H7 (cell line): ENCODE data around the gene RPL13A. TPM values are rescaled to one million over a fixed set of nuclear protein-coding genes. Genes with fewer than 3 reads are reported as not detected.

Experiments used
- DNase-seq: peaks from one replicate; pipeline ENCODE4 v3.0.0; 2012
- H3K27me3 ChIP-seq: 2 replicates; pipeline ENCODE4 v1.6.0; 2011; ENCODE audit warnings: mild to moderate bottlenecking, low read length; ENCODE audit not compliant: control insufficient read depth, insufficient read depth
- H3K36me3 ChIP-seq: replicated peaks from 2 replicates; pipeline ENCODE4 v1.5.1; 2011; ENCODE audit warnings: low read length; ENCODE audit not compliant: control insufficient read depth, insufficient read depth
- H3K4me3 ChIP-seq: 2 replicates; pipeline ENCODE4 v1.5.1; 2011; ENCODE audit warnings: low read depth, mild to moderate bottlenecking, control low read depth, low read length, moderate library complexity; ENCODE audit not compliant: insufficient read depth
- total RNA-seq: library from RNA; depleted of rRNA; stranded (reverse); fragments of >200 nt; shearing (Covaris generic); gene quantifications from 2 replicates; pipeline ENCODE4 v1.2.3, GENCODE V29; 2014

The RPL13A gene
- total RNA-seq, 1 experiment from 2014 or later: 6,335 TPM

DNA sequence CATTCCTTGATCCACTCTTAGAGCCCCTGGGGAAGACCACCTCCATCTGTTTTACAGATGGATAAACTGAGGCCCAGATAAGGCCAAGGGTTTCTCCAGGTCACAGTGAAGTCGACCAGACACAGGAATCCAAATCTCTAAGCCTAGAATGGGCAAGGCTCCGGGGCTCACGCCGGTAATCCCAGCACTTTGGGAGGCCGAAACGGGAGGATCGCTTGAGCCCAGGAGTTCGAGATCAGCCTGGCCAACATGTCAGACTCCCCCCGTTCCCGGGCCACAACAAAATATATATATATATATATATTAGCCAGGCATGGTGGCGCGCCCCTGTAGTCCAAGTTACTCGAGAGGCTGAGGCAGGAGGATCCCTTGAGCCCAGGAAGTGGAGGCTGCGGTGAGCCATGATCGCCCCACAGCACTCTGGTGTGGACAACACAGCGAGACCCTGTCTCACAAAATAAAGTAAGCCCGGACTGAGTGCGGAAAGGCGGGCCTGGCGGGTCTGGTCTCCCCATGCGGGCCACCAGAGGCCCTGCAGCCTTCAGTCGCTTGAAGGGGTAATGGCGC is 615 bp upstream of the RPL13A start:
- peaks cover 32% of the 10 kb centered on the region for H3K36me3 ChIP-seq
- peak overlapping the region; percentile 21 for H3K4me3 ChIP-seq
- no peak for DNase-seq
- no peaks in the 10 kb centered on the region for H3K27me3 ChIP-seq

DNA sequence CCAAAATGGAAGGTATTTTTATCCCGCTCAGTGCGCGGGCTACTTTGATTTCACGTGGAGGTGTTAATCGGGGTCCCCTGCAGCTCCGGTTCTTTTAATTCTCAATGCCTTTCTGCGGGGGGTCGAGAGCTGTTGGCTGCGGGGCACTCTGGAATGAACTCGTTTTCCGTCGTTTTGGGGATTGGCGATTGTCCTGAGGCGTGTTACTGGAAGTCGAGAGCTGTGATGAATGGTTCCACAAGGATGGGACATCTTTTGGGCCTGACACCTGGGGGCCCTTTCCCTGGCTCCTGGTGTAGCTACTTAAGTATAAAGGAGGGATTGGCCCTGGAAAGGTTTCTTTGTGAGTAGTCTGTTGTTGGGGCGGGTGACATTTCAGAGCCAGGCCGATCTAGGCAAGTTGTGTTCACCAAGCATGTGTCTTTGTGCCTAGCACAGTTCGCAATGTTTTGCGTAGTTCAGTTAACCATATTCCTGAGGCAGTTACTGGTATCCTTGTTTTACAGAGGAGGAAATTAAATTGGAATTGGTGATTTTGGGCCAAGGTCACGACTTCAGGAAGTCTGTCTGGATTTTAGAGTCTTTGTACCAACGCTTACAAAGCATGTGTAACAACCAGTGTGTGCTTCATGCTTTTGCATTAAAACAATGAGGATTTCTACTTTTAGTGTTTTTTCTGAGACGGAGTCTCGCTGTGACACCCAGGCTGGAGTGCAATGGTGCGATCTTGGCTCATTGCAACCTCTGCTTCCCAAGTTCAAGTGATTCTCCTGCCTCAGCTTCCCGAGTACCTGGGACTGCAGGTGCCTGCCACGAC is 846 bp downstream of the RPL13A start:
- DNase-seq: peak; percentile 40
- H3K36me3 ChIP-seq: peaks cover 38% of the 10 kb centered on the region
- H3K4me3 ChIP-seq: peak overlapping the region; percentile 82
- H3K27me3 ChIP-seq: no peaks in the 10 kb centered on the region

GRCh38 chr19:49488863-49489537 is 1.6 kb downstream of the RPL13A start:
- no peak for DNase-seq
- peaks cover 38% of the 10 kb centered on the region for H3K36me3 ChIP-seq
- H3K27me3 ChIP-seq: no peaks in the 10 kb centered on the region

GRCh38 chr19:49489601-49490167 is 2.3 kb downstream of the RPL13A start:
- H3K4me3 ChIP-seq: no peak overlapping the region; the same call in 1 of the 2 replicates
- H3K36me3 ChIP-seq: peaks cover 38% of the 10 kb centered on the region
- H3K27me3 ChIP-seq: no peaks in the 10 kb centered on the region
- DNase-seq: no peak

More at GRCh38 chr19:49488863-49489537, 1.6 kb downstream of the RPL13A start:
- peak overlapping the region; percentile 82 for H3K4me3 ChIP-seq

DNA sequence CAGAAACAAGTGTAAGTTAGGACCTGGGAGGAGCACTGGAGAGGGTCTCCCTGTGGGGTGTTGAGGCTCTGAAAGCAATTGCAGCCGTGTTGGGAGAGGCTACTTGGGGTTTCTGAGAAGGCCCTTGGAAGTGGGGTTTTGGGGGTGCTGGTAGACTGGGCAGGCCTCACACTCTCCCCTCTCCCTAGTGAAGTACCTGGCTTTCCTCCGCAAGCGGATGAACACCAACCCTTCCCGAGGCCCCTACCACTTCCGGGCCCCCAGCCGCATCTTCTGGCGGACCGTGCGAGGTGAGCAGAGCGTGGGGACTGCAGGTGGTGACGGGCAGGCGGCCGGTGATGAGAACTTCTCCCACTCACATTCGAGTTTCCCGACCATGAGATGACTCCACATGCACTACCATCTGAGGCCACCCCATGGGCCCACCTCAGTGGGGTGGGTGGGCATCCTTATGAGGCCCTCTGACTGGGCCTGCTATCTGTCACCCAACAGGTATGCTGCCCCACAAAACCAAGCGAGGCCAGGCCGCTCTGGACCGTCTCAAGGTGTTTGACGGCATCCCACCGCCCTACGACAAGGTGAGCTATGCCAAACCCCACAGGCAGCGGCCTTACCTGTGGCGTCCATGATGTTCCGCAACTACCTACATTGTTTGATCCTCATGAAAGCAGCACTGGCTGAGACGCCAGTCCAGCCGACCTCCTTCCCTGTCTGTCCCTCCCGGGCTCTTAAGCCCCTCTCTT is 3.0 kb downstream of the RPL13A start:
- H3K36me3 ChIP-seq: peaks cover 38% of the 10 kb centered on the region
- no peaks in the 10 kb centered on the region for H3K27me3 ChIP-seq
- H3K4me3 ChIP-seq: no peak overlapping the region
- DNase-seq: peak; percentile 27

- peaks cover 38% of the 10 kb centered on the region for H3K36me3 ChIP-seq
- H3K4me3 ChIP-seq: no peak overlapping the region
- DNase-seq: peak; percentile 26
- H3K27me3 ChIP-seq: no peaks in the 10 kb centered on the region
These were observed 3.8 kb downstream of the RPL13A start for GRCh38 chr19:49491030-49491803.

DNA sequence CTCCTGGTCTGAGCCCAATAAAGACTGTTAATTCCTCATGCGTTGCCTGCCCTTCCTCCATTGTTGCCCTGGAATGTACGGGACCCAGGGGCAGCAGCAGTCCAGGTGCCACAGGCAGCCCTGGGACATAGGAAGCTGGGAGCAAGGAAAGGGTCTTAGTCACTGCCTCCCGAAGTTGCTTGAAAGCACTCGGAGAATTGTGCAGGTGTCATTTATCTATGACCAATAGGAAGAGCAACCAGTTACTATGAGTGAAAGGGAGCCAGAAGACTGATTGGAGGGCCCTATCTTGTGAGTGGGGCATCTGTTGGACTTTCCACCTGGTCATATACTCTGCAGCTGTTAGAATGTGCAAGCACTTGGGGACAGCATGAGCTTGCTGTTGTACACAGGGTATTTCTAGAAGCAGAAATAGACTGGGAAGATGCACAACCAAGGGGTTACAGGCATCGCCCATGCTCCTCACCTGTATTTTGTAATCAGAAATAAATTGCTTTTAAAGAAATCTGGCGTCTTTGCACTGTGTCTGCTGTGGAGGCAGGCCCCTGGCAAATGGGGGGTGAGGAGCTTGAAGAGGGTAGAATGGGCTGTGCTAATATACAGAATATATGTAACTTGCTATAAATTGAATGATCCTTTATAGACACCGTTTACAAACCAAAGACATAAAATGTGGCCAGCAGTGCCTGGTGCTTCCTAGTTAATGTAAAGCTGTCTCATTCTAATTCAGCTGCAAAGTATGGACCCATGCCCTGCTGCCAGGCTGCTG is 4.6 kb downstream of the RPL13A start:
- H3K4me3 ChIP-seq: no peak overlapping the region
- H3K27me3 ChIP-seq: no peaks in the 10 kb centered on the region
- peaks cover 38% of the 10 kb centered on the region for H3K36me3 ChIP-seq
- no peak for DNase-seq

GRCh38 chr19:49492573-49493405 is 5.4 kb downstream of the RPL13A start:
- peak; percentile 59 for DNase-seq
- Histone ChIP-seq H3K36me3 (peaks cover 46% of the 10 kb centered on the region), H3K4me3 (no peak overlapping the region), H3K27me3 (no peaks in the 10 kb centered on the region)

DNA sequence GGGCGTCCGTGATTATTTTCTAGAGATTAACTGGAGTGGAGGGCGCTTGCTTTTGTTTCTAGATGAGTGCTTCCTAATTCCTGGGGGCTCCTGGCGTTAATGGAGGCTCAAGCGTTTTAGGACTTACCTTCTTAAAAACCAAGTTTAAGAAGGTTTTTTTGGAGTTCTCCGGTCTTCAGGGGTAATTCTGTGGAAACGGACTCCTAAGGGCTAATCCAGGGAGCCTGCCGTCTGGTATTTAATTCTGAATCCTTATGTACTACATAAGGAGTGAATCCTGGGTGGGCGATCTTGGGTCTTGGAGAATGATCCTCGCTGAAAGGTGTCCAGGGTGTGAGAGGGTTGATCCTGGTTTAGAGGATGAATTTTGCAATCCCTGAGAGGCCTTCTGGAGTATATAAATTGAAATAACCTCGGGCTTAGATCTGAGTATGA is 9.2 kb downstream of the RPL13A start:
- no peak for DNase-seq
- Histone ChIP-seq H3K36me3 (peaks cover 31% of the 10 kb centered on the region), H3K27me3 (no peaks in the 10 kb centered on the region), H3K4me3 (peak overlapping the region; percentile 89)

DNA sequence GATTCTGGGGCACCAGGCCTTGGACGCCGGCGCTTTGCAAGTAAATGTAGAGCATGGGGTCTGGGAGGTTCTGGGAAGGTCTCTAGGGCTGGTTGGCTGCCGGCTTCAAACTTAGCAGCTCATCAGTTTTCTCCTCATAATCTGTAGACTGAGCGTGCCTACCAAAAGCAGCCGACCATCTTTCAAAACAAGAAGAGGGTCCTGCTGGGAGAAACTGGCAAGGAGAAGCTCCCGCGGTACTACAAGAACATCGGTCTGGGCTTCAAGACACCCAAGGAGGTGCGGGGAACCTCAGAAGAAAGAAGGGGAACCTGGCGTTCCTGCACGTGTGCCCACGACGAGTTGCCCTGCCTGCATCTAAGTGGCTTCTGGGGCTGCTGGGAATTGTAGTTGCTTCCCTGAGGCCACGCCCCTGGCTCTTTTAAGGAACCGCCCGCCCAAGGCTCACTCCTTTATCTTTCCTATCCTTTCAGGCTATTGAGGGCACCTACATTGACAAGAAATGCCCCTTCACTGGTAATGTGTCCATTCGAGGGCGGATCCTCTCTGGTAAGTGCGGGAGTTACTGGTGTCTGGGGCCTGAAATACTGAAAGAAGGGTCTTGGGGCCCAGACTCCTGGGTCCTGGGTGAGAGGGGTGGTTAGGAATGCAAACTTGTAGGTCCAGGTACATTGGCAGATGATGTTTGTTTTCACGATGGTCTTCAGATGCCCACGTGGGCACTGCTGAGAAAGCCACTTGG is 9.8 kb downstream of the RPL13A start:
- H3K36me3 ChIP-seq: peaks cover 28% of the 10 kb centered on the region
- DNase-seq: peak; percentile 67
- H3K4me3 ChIP-seq: peak overlapping the region; percentile 89
- no peaks in the 10 kb centered on the region for H3K27me3 ChIP-seq

- H3K36me3 ChIP-seq: peaks cover 23% of the 10 kb centered on the region
- no peak for DNase-seq
- no peak overlapping the region for H3K4me3 ChIP-seq
- H3K27me3 ChIP-seq: no peaks in the 10 kb centered on the region
These were observed 10.3 kb downstream of the RPL13A start for GRCh38 chr19:49497789-49498103.

- no peak overlapping the region for H3K4me3 ChIP-seq
- H3K36me3 ChIP-seq: peaks cover 23% of the 10 kb centered on the region
- no peak for DNase-seq
- H3K27me3 ChIP-seq: no peaks in the 10 kb centered on the region
These were observed 11.1 kb downstream of the RPL13A start for GRCh38 chr19:49498475-49498874.
